ENCODE results near the gene GATA2. TPM values are rescaled to one million over a fixed set of nuclear protein-coding genes. Genes with fewer than 3 reads are reported as not detected.

The GATA2 gene
- total RNA-seq, 1 donor from 2014 or later, result 60.4 TPM

- Mint-ChIP-seq H3K4me3 (no peak overlapping the region), H3K36me3 (no peaks in the 10 kb centered on the region), H3K27ac (no peak overlapping the region), H3K4me1 (no peaks in the 10 kb centered on the region), H3K9me3 (peaks cover 11% of the 10 kb centered on the region), H3K27me3 (ENCODE audit: low read depth) (peaks cover 4% of the 10 kb centered on the region)
- no peak for TF ChIP-seq CTCF (IDR thresholded peaks at IDR 0.05; ENCODE audit: unreplicated experiment)
- no peak for DNase-seq (ENCODE audit: low spot score in 2 of 2, unreplicated experiment in 2 of 2)
Measured at GRCh38 chr3:128524374-128525299, 31.6 kb upstream of the GATA2 start.

- H3K27ac Mint-ChIP-seq, result no peak overlapping the region
- H3K4me3 Mint-ChIP-seq, result no peak overlapping the region
- peaks cover 4% of the 10 kb centered on the region for H3K27me3 Mint-ChIP-seq (ENCODE audit: low read depth)
- TF ChIP-seq CTCF (IDR thresholded peaks at IDR 0.05; ENCODE audit: unreplicated experiment), result no peak
- H3K36me3 Mint-ChIP-seq, result no peaks in the 10 kb centered on the region
- H3K4me1 Mint-ChIP-seq, result peaks cover 5% of the 10 kb centered on the region
- DNase-seq (ENCODE audit: low spot score in 2 of 2, unreplicated experiment in 2 of 2), result no peak
- peaks cover 11% of the 10 kb centered on the region for H3K9me3 Mint-ChIP-seq
Measured at GRCh38 chr3:128523591-128523990, 30.6 kb upstream of the GATA2 start.

DNA sequence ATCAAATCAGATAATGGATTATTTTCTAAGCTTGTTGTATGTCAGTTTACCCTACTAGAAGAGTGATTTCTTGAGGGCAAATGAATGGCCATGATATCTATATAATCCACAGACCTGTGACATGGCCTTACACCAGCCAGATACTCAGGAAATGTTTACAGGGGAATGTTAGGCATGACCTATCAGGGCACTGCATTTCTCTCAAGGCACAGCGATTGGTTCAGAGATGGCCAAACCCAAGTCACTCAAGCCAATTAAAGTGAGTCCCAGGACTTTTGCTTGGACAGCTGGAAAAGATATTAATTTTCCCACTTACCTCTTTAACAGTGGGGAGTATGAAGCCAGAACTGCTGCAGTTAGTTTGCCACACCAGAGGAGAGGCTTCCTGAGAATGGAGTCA lies 28.7 kb upstream of the GATA2 start:
- peaks cover 5% of the 10 kb centered on the region for H3K9me3 Mint-ChIP-seq
- no peak for DNase-seq (ENCODE audit: low spot score in 2 of 2, unreplicated experiment in 2 of 2)
- H3K4me3 Mint-ChIP-seq, result no peak overlapping the region
- no peak for TF ChIP-seq CTCF (IDR thresholded peaks at IDR 0.05; ENCODE audit: unreplicated experiment)
- H3K4me1 Mint-ChIP-seq, result peaks cover 10% of the 10 kb centered on the region
- H3K27ac Mint-ChIP-seq, result no peak overlapping the region
- H3K36me3 Mint-ChIP-seq, result no peaks in the 10 kb centered on the region
- peaks cover 4% of the 10 kb centered on the region for H3K27me3 Mint-ChIP-seq (ENCODE audit: low read depth)

DNA sequence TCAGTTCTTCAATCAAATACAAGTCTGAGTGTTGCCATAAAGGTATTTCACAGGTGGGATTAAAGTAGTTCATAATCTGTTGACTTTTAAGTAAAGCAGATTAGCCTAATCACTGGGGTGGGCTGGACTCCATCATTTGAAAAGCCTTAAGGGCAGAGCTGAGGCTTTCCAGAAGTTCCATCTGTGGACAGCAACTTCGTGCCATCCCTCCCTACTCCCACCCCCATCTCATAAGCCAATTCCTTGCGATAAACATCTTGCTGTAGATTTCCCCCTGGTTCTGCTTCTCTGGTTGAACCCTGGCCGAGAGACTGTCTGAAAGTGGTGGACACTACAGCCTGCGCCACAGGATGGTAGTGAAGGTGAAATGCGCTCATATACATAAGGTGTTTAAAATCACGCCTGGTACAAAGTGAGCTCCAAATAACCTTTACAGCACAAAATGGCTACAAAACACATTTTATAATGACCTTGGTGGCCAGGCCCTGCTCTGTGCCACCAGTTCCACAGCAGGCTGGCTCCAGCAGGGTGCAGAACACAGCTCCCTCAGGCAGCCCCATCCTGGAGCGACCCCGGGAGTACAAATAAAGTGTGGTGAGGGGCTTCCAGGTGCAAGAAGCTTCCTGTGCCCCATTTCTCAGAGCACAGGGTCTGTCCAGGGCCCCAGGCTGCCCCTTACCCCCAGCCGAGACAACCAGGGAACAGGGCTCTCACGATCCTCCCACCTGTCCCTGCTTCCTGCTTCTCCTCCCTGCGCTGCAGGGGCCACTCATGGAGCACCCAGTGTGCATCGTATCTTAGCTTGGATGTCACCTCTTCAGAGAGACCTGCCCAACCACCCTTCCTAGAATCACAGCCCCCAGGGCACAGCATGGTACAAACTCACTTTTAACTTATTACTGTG lies 25.8 kb upstream of the GATA2 start:
- Mint-ChIP-seq H3K9me3 (peaks cover 23% of the 10 kb centered on the region), H3K4me3 (no peak overlapping the region), H3K27ac (no peak overlapping the region), H3K36me3 (peaks cover 18% of the 10 kb centered on the region), H3K27me3 (ENCODE audit: low read depth) (peaks cover 4% of the 10 kb centered on the region), H3K4me1 (peaks cover 10% of the 10 kb centered on the region)
- no peak for DNase-seq (ENCODE audit: low spot score in 2 of 2, unreplicated experiment in 2 of 2)
- TF ChIP-seq CTCF (IDR thresholded peaks at IDR 0.05; ENCODE audit: unreplicated experiment), result no peak

- H3K9me3 Mint-ChIP-seq, result peaks cover 29% of the 10 kb centered on the region
- H3K36me3 Mint-ChIP-seq, result peaks cover 23% of the 10 kb centered on the region
- peaks cover 10% of the 10 kb centered on the region for H3K4me1 Mint-ChIP-seq
- H3K27ac Mint-ChIP-seq, result no peak overlapping the region
- no peak for DNase-seq (ENCODE audit: low spot score in 2 of 2, unreplicated experiment in 2 of 2)
- H3K27me3 Mint-ChIP-seq (ENCODE audit: low read depth), result peaks cover 4% of the 10 kb centered on the region
- no peak for TF ChIP-seq CTCF (IDR thresholded peaks at IDR 0.05; ENCODE audit: unreplicated experiment)
- no peak overlapping the region for H3K4me3 Mint-ChIP-seq
Measured at GRCh38 chr3:128517648-128518047, 24.6 kb upstream of the GATA2 start.

All from mesothelial cell of epicardium (in vitro differentiated cells).